ENCODE results near the gene TTLL5.
A peak's percentile ranks its signal among the peaks of the same experiment; 100 is the strongest.

Gene TTLL5

GRCh38 chr14:75978249-75978731 is 317.2 kb downstream of the TTLL5 start:
- Histone ChIP-seq H3F3A (ENCODE audit: control insufficient read depth, insufficient read depth) (peaks cover 2% of the 10 kb centered on the region; the same call in 1 of the 2 replicates), H3K79me2 (ENCODE audit: control insufficient read depth, low read length) (no peaks in the 10 kb centered on the region), H3K27ac (ENCODE audit: low read depth, low read length) (no peak overlapping the region), H3K4me3 (ENCODE audit: low read length) (peak overlapping the region; percentile 30), H3K9me2 (replicated peaks; ENCODE audit: control insufficient read depth, low read length) (no peaks in the 10 kb centered on the region), H3K4me1 (ENCODE audit: control insufficient read depth, low read length) (peaks cover 50% of the 10 kb centered on the region), H3K4me2 (ENCODE audit: low read length) (peak overlapping the region; percentile 53), H4K20me1 (ENCODE audit: control insufficient read depth, insufficient read depth, low read depth, low read length) (0 out of 2 replicates have a peak, but pooled peaks cover 6% of the 10 kb centered on the region), H3K27me3 (ENCODE audit: control insufficient read depth, low read length) (peaks cover 18% of the 10 kb centered on the region), H3K36me3 (ENCODE audit: control insufficient read depth, low read length) (no peaks in the 10 kb centered on the region), H3K9me3 (ENCODE audit: control insufficient read depth, insufficient read depth, low read length) (no peaks in the 10 kb centered on the region)
- no peak for TF ChIP-seq EZH2phosphoT487 (IDR thresholded peaks at IDR 0.05; ENCODE audit: borderline replicate concordance, low read length)
- TF ChIP-seq, protein P1, sequence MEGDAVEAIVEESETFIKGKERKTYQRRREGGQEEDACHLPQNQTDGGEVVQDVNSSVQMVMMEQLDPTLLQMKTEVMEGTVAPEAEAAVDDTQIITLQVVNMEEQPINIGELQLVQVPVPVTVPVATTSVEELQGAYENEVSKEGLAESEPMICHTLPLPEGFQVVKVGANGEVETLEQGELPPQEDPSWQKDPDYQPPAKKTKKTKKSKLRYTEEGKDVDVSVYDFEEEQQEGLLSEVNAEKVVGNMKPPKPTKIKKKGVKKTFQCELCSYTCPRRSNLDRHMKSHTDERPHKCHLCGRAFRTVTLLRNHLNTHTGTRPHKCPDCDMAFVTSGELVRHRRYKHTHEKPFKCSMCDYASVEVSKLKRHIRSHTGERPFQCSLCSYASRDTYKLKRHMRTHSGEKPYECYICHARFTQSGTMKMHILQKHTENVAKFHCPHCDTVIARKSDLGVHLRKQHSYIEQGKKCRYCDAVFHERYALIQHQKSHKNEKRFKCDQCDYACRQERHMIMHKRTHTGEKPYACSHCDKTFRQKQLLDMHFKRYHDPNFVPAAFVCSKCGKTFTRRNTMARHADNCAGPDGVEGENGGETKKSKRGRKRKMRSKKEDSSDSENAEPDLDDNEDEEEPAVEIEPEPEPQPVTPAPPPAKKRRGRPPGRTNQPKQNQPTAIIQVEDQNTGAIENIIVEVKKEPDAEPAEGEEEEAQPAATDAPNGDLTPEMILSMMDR (IDR thresholded peaks at IDR 0.05; ENCODE audit: low read depth, low read length, poor library complexity, severe bottlenecking) = no peak

DNA sequence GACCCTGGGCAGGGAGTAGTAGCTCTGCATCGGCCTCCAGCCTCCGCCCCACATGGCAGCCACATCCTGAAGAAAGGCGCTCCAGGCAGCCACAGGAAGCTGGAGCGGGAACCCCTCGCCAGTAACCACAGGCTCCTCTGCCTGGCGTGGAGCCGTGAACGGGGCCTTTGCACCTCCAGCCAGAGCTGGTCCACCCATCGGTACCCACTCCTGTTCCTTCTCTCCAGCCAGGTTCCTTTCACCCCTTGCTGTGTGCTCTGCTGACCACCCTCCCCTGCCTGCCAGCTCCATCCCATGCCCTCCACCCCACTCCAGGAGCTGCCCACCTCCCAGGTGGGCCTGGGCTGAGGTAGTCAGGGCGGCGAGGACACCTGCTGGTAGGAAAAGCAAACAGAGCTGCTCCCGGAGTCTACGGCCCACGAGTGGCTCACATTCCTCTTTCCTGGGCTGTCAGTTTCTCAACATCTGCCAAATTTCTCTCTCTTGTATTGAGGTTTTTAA is 318.1 kb downstream of the TTLL5 start:
- no peaks in the 10 kb centered on the region for H3K36me3 ChIP-seq (ENCODE audit: control insufficient read depth, low read length)
- peaks cover 2% of the 10 kb centered on the region; the same call in 1 of the 2 replicates for H3F3A ChIP-seq (ENCODE audit: control insufficient read depth, insufficient read depth)
- no peaks in the 10 kb centered on the region for H3K9me2 ChIP-seq (replicated peaks; ENCODE audit: control insufficient read depth, low read length)
- no peaks in the 10 kb centered on the region for H3K9me3 ChIP-seq (ENCODE audit: control insufficient read depth, insufficient read depth, low read length)
- H3K4me1 ChIP-seq (ENCODE audit: control insufficient read depth, low read length) = peaks cover 50% of the 10 kb centered on the region
- H3K4me2 ChIP-seq (ENCODE audit: low read length) = peak overlapping the region; percentile 53; the same call in 1 of the 2 replicates
- H3K27me3 ChIP-seq (ENCODE audit: control insufficient read depth, low read length) = peaks cover 25% of the 10 kb centered on the region
- H4K20me1 ChIP-seq (ENCODE audit: control insufficient read depth, insufficient read depth, low read depth, low read length) = 0 out of 2 replicates have a peak, but pooled peaks cover 6% of the 10 kb centered on the region
- TF ChIP-seq EZH2phosphoT487 (IDR thresholded peaks at IDR 0.05; ENCODE audit: borderline replicate concordance, low read length) = no peak
- TF ChIP-seq, protein P1 (IDR thresholded peaks at IDR 0.05; ENCODE audit: low read depth, low read length, poor library complexity, severe bottlenecking) = peak; percentile 70
- no peak overlapping the region for H3K4me3 ChIP-seq (ENCODE audit: low read length)
- H3K27ac ChIP-seq (ENCODE audit: low read depth, low read length) = no peak overlapping the region
- H3K79me2 ChIP-seq (ENCODE audit: control insufficient read depth, low read length) = no peaks in the 10 kb centered on the region

DNA sequence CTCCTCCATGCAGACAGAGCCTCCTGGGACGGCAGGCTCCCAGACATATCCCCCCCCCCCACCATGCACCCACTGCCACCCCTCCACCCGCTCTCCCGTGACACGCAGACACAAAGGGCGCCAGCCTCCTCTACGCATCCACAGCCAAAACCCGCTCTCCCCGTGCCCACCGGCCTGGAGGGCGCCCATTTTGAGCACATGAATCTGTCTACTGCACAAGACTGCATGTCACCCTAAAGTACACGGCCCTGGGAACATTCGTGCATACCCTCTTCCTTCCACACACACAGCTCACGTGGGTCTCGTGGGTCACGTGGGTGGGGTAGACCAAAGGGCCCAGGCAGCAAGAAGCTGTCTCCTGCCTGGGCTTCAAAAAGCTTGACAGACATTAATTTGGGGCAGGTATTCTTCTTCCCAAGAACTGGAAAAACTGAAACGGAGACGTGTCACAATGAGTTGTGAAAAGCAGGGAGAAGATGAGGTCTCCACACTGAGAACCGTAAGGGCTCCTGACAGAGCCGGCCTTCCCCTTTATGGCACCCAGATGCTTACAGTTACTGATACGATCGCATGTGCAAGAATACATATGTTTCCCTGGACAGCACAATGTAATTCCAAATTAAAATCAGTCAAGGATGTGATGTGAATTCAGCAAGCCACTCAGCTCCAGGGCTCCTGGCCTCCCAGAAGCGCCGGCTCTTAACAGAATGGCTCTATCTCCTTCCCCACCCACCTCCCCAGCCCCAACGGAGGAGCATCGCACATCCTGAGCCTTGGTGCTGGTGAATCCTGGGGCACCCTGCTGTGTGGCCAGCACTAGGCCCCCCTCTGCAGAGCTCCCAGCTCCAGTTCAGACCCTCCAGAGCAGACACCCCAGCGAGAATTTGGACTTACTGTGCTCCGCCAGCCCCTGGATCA is 318.9 kb downstream of the TTLL5 start:
- TF ChIP-seq EZH2phosphoT487 (IDR thresholded peaks at IDR 0.05; ENCODE audit: borderline replicate concordance, low read length) = no peak
- TF ChIP-seq, protein P1 (IDR thresholded peaks at IDR 0.05; ENCODE audit: low read depth, low read length, poor library complexity, severe bottlenecking) = no peak
- H3K9me2 ChIP-seq (replicated peaks; ENCODE audit: control insufficient read depth, low read length) = no peaks in the 10 kb centered on the region
- no peaks in the 10 kb centered on the region for H3K9me3 ChIP-seq (ENCODE audit: control insufficient read depth, insufficient read depth, low read length)
- peaks cover 50% of the 10 kb centered on the region for H3K4me1 ChIP-seq (ENCODE audit: control insufficient read depth, low read length)
- H3K79me2 ChIP-seq (ENCODE audit: control insufficient read depth, low read length) = no peaks in the 10 kb centered on the region
- H3K27ac ChIP-seq (ENCODE audit: low read depth, low read length) = no peak overlapping the region
- no peaks in the 10 kb centered on the region for H3K36me3 ChIP-seq (ENCODE audit: control insufficient read depth, low read length)
- no peak overlapping the region for H3K4me2 ChIP-seq (ENCODE audit: low read length)
- H4K20me1 ChIP-seq (ENCODE audit: control insufficient read depth, insufficient read depth, low read depth, low read length) = 0 out of 2 replicates have a peak, but pooled peaks cover 6% of the 10 kb centered on the region
- peaks cover 2% of the 10 kb centered on the region; the same call in 1 of the 2 replicates for H3F3A ChIP-seq (ENCODE audit: control insufficient read depth, insufficient read depth)
- H3K27me3 ChIP-seq (ENCODE audit: control insufficient read depth, low read length) = peaks cover 33% of the 10 kb centered on the region
- no peak overlapping the region for H3K4me3 ChIP-seq (ENCODE audit: low read length)

Data from DOHH2 (cell line).